HEK293 (cell line): ENCODE measurements around the gene SMAD4.

ENCODE experiments used
- CTCF ChIA-PET: fragments of 350-600 bp; formaldehyde crosslinking; extraction: SDS; loops from one replicate; lab custom pipeline; 2021; ENCODE audit warnings: antibody characterized with exemption; lab: Yijun Ruan, JAX
- POLR2A ChIA-PET: fragments of 300-600 bp; formaldehyde crosslinking; extraction: SDS; loops from one replicate; lab custom pipeline; 2020; ENCODE audit warnings: antibody characterized with exemption, inconsistent platforms; lab: Yijun Ruan, JAX
- H3K27ac ChIP-seq: fragments of 200-500 bp; sonication (Bioruptor generic); 2 replicates; pipeline ENCODE4 v1.5.1; 2014; ENCODE audit warnings: low read depth, low read length, control low read depth, inconsistent platforms; ENCODE audit errors: extremely low read depth
- H3K36me3 ChIP-seq, 2 experiments: fragments of 200-500 bp in 1 of 2; sonication (Bioruptor generic) in 1 of 2; 1 replicate in 1 of 2; 2 replicates in 1 of 2; pipeline ENCODE4 v1.5.1; 2014 to 2017; ENCODE audit warnings: inconsistent platforms in 2 of 2, low read length in 2 of 2; ENCODE audit not compliant: control insufficient read depth in 2 of 2, insufficient read depth in 1 of 2
- H3K4me1 ChIP-seq: fragments of 200-500 bp; sonication (Bioruptor generic); 2 replicates; pipeline ENCODE4 v1.5.1; 2014; ENCODE audit warnings: mild to moderate bottlenecking, low read length, inconsistent platforms; ENCODE audit not compliant: control insufficient read depth, insufficient read depth
- H3K4me3 ChIP-seq: 2 replicates; pipeline ENCODE4 v1.5.1; 2011; ENCODE audit warnings: low read depth, mild to moderate bottlenecking, control low read depth, low read length, moderate library complexity
- H3K9me3 ChIP-seq: fragments of 200-500 bp; sonication (Bioruptor generic); 2 replicates; pipeline ENCODE4 v1.5.1; 2014; ENCODE audit warnings: low read depth, low read length, inconsistent platforms; ENCODE audit not compliant: control insufficient read depth, insufficient read depth
- MYNN ChIP-seq: fragments of 450-650 bp; formaldehyde crosslinking; IDR thresholded peaks from 2 replicates; pipeline ENCODE4 v1.5.1; 2016; ENCODE audit warnings: missing biosample characterization, missing genetic modification characterization, borderline replicate concordance
- MZF1 ChIP-seq: fragments of 450-650 bp; formaldehyde crosslinking; IDR thresholded peaks from 2 replicates; pipeline ENCODE4 v1.5.1; 2017; ENCODE audit warnings: missing biosample characterization, missing genetic modification characterization, borderline replicate concordance
- OSR2 ChIP-seq: fragments of 450-650 bp; formaldehyde crosslinking; IDR thresholded peaks from 2 replicates; pipeline ENCODE4 v1.5.1; 2016; ENCODE audit warnings: missing biosample characterization, missing genetic modification characterization
- ZNF114 ChIP-seq: fragments of 450-650 bp; formaldehyde crosslinking; IDR thresholded peaks from 2 replicates; pipeline ENCODE4 v1.5.0; 2017; ENCODE audit warnings: missing biosample characterization, missing genetic modification characterization
- ZNF140 ChIP-seq: fragments of 450-650 bp; formaldehyde crosslinking; IDR thresholded peaks from 2 replicates; pipeline ENCODE4 v1.5.1; 2016; ENCODE audit warnings: missing biosample characterization, missing genetic modification characterization
- ZNF157 ChIP-seq: fragments of 450-650 bp; formaldehyde crosslinking; IDR thresholded peaks from 2 replicates; pipeline ENCODE4 v1.5.1; 2016; ENCODE audit warnings: missing biosample characterization, missing genetic modification characterization
- ZNF366 ChIP-seq: fragments of 450-650 bp; formaldehyde crosslinking; conservative IDR thresholded peaks from 2 replicates; pipeline ENCODE4 v1.5.1; 2016; ENCODE audit warnings: missing biosample characterization, missing genetic modification characterization
- ZNF394 ChIP-seq: fragments of 450-650 bp; formaldehyde crosslinking; IDR thresholded peaks from 2 replicates; pipeline ENCODE4 v1.5.1; 2016; ENCODE audit warnings: missing biosample characterization, missing genetic modification characterization, mild to moderate bottlenecking, moderate library complexity, borderline replicate concordance
- ZNF654 ChIP-seq: fragments of 450-650 bp; formaldehyde crosslinking; IDR thresholded peaks from 2 replicates; pipeline ENCODE4 v1.5.1; 2016; ENCODE audit warnings: low read depth, missing biosample characterization, missing genetic modification characterization
- ZNF777 ChIP-seq: fragments of 450-650 bp; formaldehyde crosslinking; IDR thresholded peaks from 2 replicates; pipeline ENCODE4 v1.5.1; 2017; ENCODE audit warnings: missing biosample characterization, missing genetic modification characterization, borderline replicate concordance
- TF ChIP-seq, protein P1 (sequence below): fragments of 450-650 bp; formaldehyde crosslinking; IDR thresholded peaks from 2 replicates; pipeline ENCODE4 v1.5.1; 2017; ENCODE audit warnings: missing biosample characterization, missing genetic modification characterization
- TF ChIP-seq, protein P2 (sequence below): fragments of 450-650 bp; formaldehyde crosslinking; IDR thresholded peaks from 2 replicates; pipeline ENCODE4 v1.5.1; 2016; ENCODE audit warnings: missing biosample characterization, missing genetic modification characterization
- TF ChIP-seq, protein P3 (sequence below): fragments of 450-650 bp; formaldehyde crosslinking; IDR thresholded peaks from 2 replicates; pipeline ENCODE4 v1.5.0; 2017; ENCODE audit warnings: missing biosample characterization, missing genetic modification characterization, borderline replicate concordance
- TF ChIP-seq, protein P4 (sequence below): fragments of 450-650 bp; formaldehyde crosslinking; IDR thresholded peaks from 2 replicates; pipeline ENCODE4 v1.5.1; 2017; ENCODE audit warnings: missing biosample characterization, missing genetic modification characterization

The SMAD4 gene

DNA sequence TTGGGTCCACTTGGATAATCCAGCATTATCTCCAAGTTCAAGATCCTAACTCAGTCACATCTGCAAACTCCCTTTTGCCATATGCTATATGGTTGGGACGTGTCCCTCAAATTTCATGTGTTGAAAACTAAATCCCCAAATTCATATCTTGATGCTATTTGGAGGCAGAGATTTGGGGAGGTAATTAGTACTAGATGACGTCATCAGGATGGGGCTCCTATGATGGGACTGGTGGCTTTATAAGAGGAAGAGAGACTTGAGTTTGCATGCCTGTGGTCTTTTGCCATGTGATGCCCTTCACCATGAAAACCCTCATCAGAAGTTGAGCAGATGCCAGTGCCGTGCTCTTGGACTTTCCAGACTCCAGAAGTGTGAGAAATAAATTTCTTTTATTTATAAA, 16.8 kb upstream of the SMAD4 start:
- POLR2A ChIA-PET = no interaction called here
- H3K4me1 ChIP-seq = peaks cover 30% of the 10 kb centered on the region
- H3K27ac ChIP-seq = no peak overlapping the region
- no peak overlapping the region for H3K4me3 ChIP-seq
- H3K9me3 ChIP-seq = no peaks in the 10 kb centered on the region
- TF ChIP-seq, protein P1, sequence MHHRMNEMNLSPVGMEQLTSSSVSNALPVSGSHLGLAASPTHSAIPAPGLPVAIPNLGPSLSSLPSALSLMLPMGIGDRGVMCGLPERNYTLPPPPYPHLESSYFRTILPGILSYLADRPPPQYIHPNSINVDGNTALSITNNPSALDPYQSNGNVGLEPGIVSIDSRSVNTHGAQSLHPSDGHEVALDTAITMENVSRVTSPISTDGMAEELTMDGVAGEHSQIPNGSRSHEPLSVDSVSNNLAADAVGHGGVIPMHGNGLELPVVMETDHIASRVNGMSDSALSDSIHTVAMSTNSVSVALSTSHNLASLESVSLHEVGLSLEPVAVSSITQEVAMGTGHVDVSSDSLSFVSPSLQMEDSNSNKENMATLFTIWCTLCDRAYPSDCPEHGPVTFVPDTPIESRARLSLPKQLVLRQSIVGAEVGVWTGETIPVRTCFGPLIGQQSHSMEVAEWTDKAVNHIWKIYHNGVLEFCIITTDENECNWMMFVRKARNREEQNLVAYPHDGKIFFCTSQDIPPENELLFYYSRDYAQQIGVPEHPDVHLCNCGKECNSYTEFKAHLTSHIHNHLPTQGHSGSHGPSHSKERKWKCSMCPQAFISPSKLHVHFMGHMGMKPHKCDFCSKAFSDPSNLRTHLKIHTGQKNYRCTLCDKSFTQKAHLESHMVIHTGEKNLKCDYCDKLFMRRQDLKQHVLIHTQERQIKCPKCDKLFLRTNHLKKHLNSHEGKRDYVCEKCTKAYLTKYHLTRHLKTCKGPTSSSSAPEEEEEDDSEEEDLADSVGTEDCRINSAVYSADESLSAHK (tag by site-specific recombination) = no peak
- TF ChIP-seq MZF1 (tag by site-specific recombination) = 0 out of 2 replicates have a peak, but pooled peaks have one; percentile 29
- CTCF ChIA-PET = no interaction called here
- no peaks in the 10 kb centered on the region; a peak in 1 of 3 replicates for H3K36me3 ChIP-seq

DNA sequence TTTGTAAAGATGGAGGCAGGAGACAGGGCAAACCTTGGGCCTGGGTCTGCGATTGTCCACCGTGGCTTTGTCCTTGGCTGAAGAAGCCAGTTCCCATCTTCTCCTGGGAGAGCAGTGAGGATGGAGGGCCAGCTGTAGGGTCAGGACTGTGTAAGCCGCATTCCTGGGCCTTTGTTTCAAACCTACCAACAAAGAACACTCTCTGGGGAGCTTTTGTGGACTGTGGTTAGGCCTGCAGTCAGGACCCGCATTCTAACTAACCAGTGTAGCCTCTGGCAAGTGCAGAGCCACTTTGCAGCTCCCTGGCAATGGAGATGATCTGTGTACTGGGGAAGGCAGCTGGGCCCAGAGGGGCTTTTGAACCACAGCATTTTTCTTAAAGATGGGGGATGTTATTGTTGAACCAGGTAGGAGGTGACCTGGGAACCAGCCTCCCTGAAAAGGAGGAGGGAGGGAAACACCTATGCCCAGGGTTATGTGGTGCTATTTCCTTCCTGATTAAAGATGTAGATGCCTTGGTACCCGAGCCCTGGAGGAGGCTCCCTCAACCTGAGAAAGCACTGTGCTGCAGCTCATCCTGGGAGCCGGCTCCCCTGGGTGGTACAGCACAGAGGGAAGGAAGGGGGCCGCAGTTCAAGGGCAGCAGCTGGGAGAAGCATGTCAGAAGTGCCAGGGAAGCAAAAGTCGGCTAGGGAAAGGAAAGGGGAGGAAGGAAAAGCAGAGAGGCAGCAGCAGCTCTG, 12.7 kb upstream of the SMAD4 start:
- POLR2A ChIA-PET = interaction anchor here (1.7 kb wide), 1 partner anchor 12 kb away, joined by 7 read pairs; the partner anchor contains the start of gene SMAD4
- Histone ChIP-seq H3K4me3 (no peak overlapping the region), H3K4me1 (peaks cover 2% of the 10 kb centered on the region; the same call in 1 of the 2 replicates), H3K9me3 (no peaks in the 10 kb centered on the region), H3K36me3 (no peaks in the 10 kb centered on the region; a peak in 1 of 3 replicates), H3K27ac (no peak overlapping the region)
- CTCF ChIA-PET = no interaction called here
- TF ChIP-seq OSR2 (no peak), ZNF140 (tag by site-specific recombination) (no peak), ZNF157 (tag by site-specific recombination) (no peak), ZNF366 (tag by site-specific recombination) (no peak), MYNN (tag by site-specific recombination) (no peak), ZNF114 (tag by site-specific recombination) (no peak), ZNF654 (no peak), ZNF777 (no peak), ZNF394 (tag by site-specific recombination) (no peak)
- TF ChIP-seq, protein P2, sequence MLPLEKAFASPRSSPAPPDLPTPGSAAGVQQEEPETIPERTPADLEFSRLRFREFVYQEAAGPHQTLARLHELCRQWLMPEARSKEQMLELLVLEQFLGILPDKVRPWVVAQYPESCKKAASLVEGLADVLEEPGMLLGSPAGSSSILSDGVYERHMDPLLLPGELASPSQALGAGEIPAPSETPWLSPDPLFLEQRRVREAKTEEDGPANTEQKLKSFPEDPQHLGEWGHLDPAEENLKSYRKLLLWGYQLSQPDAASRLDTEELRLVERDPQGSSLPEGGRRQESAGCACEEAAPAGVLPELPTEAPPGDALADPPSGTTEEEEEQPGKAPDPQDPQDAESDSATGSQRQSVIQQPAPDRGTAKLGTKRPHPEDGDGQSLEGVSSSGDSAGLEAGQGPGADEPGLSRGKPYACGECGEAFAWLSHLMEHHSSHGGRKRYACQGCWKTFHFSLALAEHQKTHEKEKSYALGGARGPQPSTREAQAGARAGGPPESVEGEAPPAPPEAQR = no peak
- TF ChIP-seq, protein P3, sequence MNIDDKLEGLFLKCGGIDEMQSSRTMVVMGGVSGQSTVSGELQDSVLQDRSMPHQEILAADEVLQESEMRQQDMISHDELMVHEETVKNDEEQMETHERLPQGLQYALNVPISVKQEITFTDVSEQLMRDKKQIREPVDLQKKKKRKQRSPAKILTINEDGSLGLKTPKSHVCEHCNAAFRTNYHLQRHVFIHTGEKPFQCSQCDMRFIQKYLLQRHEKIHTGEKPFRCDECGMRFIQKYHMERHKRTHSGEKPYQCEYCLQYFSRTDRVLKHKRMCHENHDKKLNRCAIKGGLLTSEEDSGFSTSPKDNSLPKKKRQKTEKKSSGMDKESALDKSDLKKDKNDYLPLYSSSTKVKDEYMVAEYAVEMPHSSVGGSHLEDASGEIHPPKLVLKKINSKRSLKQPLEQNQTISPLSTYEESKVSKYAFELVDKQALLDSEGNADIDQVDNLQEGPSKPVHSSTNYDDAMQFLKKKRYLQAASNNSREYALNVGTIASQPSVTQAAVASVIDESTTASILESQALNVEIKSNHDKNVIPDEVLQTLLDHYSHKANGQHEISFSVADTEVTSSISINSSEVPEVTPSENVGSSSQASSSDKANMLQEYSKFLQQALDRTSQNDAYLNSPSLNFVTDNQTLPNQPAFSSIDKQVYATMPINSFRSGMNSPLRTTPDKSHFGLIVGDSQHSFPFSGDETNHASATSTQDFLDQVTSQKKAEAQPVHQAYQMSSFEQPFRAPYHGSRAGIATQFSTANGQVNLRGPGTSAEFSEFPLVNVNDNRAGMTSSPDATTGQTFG (tag by site-specific recombination) = no peak
- TF ChIP-seq, protein P4, sequence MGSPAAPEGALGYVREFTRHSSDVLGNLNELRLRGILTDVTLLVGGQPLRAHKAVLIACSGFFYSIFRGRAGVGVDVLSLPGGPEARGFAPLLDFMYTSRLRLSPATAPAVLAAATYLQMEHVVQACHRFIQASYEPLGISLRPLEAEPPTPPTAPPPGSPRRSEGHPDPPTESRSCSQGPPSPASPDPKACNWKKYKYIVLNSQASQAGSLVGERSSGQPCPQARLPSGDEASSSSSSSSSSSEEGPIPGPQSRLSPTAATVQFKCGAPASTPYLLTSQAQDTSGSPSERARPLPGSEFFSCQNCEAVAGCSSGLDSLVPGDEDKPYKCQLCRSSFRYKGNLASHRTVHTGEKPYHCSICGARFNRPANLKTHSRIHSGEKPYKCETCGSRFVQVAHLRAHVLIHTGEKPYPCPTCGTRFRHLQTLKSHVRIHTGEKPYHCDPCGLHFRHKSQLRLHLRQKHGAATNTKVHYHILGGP (tag by site-specific recombination) = no peak
